HG03342 (cell line): Measurements from ENCODE around the gene SPAG6.

ENCODE experiments used
- ATAC-seq: cut with Tn5 transposase; IDR thresholded peaks from one replicate; pipeline ENCODE4 v1.9.1; 2021; ENCODE audit warnings: mild to moderate bottlenecking, moderate library complexity; ENCODE audit not compliant: unreplicated experiment

Gene SPAG6

DNA sequence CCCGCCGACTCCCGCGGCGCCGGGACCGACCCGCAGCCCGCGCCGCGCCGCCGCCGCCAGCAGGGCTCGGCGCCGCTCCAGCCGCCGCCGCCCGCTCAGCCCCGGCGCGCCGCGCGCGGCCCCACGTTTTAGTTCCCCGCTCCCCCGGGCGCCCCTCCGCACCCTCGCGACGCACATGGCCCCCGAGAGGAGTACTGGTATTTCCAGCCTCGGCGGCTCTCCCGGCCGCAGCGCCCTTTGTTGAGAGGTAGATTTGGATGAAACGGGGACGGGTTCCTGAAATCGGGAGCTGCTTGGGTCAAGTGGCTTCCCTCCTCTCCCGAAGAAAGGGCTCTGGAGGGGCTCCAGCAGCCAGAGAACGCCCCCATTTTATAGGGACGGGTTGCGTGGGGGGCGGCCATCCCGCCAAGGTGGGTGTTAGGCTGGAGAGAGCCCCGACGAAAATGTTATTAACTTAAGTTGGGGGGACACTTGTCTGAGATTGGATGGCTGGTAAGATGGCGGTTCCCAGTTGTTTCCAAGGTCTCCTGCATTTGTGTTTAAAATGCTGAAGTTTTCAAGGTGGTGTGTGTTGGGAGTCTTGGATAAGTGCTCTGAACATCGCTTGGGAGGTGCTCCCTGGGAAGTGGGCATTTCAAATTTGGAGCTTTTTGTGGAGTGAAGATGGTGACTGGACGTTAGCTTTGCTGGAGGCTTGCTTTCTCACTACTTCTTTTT lies 23.2 kb upstream of the SPAG6 start:
- no peak for ATAC-seq

DNA sequence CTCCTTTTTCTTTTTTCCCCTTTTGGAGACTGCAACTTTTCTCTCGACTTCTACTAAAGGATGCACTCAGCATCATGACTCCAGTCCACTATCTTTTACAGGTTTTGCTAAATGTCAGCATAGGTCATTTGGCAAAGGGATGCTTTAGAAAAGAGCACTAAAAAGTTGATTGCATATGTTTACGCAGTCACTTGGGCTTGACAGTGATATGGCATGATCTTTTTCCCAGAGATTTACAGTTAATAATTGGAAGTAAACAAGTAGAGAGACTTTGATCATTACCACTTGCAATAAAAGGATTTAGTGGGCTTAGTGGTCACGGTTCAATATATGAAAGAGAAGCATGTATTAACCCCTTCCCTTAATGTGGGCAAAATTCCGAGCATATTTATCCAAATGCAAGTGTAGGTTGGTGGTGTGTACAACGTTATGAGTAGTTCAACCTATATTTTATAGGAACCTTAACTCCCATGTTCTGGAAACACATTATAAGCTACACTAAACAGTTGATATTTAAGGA lies 22.6 kb upstream of the SPAG6 start:
- ATAC-seq = no peak

DNA sequence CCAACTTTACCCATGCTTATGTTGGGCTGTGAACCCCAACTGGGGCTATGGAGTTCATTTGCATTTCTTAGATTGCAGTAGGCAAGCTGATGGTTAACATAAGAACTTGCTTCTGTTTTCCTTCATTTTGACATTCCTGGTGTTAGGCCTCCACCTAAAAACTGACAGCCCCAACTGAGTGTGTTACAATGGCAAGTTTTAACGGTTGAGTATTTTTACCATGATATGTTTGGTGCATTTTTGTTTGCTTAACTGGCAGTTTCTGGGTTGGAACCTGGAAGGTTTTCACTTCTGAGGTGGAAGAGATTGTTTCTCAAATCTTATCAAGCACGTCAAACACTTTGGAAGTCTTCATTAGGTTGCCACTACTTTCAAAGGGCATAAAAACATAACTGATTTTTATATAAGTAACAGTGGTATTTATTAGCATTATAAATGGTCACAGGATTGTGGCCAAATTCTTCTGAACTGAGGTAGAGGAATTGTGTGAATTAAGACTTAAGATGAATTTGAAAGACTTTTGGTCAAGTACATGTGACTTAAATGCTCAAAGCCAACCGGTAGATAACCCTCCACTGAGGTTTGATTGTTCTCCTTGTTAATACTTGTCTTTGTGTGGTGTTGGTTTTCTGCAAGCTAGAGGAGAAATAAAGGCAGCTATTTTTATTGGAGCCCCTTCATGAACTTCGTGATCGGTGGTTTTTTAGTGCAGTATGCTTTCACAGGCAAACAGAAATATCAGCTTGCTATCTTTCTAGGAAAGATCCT lies 21.6 kb upstream of the SPAG6 start:
- no peak for ATAC-seq

DNA sequence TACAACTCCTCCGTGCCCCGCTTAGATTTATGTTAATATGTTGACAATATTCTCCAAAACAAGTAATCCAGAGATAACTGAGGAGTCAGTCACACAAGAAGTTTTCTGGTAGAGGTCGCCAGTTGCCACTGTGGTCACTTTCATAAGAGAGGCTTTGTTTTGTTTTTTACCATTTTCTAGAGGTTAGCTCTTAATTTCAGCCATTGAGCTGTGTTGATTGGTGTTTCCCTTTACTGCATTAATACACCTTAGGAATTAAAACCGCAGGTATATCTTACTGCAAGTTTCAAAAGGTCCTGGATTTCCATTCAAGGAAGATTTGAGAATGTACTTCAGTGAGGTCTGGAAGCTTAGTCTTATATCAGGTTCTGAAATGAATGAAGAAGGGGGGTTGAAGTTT lies 20.9 kb upstream of the SPAG6 start:
- ATAC-seq = no peak

DNA sequence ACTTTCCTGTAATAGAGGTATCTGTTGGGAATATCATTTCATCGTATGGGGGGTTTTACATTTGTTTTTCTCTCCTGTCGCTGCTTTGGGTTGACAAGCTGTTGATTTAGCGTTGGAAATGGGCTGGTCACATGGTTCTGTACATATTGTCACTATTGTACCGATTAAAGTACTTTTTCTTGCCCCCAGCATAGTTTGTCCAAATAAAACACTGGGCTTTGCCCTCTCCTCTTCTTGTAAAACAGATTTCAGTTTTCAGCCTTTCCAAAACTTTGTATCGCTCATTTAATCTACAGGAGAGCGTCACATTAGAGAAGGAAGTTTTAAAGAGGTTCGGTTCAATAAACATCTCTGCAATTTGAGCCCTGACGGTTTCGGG lies 20.4 kb upstream of the SPAG6 start:
- ATAC-seq = no peak

DNA sequence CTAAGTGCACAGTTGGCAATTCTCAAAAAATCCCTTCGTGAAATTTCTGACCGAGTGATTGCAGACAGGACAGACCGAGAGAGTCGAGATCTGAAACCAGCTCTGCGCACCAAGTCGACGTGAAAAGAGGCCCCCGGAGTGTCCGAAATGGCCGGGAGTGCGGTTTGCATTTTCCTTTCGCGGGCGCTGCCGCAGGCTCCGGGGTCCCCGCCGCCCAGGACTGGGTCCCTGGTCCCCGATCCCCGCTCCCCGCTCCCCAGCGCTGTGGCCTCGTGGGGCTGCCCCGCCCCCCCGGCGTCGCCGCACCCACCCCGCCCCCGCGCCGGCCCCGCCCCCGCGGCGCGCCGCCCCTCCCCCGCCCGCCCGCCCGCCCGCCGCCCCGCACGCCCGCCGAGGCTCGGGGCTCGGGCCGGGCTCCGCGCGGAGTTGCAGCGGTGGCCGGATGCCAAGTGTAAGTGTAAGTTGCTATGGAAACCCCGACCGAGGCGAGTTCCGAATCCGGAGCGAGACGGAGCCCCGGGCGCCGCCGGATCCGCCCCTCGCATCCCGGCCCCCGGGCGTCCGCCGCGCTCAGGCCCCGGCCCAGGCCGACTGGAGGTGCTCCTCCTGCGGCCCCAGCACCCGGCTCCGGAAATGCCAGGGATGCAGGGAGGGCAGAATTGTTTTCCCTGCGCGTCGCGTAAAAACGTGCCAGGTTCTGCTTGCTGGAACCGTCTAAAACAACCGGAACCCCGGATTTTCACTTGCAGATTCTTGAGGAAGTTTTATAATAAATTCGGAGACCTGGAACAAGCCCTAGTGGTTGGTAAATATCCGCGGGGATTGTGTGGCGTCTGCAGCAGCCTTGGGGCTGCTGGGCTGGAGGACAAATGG lies 19.8 kb upstream of the SPAG6 start:
- ATAC-seq = peak; percentile 56

DNA sequence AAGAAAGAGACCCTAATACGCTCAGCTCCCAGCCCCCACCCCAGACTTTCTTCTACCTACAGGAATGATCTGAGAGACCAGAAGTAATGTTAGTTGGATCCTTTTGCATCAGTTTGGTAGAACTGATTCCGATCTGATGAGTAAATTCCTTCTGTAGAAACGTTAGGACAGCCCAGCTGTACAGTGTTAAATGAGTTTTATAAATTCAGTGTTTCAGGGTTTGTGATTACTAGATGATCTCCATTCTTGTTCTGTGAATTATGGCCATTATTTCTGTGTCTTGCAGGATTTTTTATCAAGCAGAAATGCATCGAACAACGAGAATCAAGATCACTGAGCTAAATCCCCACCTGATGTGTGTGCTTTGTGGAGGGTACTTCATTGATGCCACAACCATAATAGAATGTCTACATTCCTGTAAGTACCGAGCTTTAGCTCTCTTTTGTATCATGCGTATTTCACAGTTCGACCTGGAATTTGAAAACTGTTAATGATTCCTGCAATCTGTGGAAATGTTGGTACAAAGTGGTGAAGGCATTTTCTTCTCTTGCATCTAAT lies 19.1 kb upstream of the SPAG6 start:
- no peak for ATAC-seq

DNA sequence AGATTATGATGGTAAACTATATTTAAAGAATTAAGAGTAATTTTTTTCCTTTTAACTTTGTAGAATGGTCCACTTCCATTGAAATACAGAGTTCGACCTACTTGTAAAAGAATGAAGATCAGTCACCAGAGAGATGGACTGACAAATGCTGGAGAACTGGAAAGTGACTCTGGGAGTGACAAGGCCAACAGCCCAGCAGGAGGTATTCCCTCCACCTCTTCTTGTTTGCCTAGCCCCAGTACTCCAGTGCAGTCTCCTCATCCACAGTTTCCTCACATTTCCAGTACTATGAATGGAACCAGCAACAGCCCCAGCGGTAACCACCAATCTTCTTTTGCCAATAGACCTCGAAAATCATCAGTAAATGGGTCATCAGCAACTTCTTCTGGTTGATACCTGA lies 16.1 kb upstream of the SPAG6 start:
- no peak for ATAC-seq

DNA sequence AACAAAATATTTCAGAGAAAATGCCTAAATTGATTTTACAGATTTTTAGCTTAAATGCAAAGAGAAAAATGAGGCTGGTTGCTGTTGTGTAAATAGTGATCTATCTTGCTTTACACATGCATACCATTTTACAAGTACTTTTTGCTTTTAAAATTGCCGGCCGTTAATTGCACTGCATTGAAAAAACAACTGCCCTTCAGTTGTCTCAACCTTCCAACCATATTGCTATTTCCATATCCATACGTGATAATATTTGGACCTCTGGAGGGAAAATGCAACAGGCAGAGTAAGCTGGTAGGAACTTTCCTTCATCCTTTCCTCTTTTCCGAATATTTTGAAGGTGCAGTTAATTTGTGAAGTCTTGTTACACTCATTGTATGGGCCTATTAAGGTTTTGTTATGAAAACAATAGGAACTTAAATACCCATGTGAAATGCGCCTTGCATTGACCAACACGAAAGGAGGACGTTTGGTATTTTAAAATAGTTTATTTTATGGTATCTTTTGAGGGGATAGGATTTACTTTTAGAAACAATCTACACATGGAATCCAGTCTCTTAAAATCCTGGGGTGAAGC lies 13.1 kb upstream of the SPAG6 start:
- ATAC-seq = no peak

DNA sequence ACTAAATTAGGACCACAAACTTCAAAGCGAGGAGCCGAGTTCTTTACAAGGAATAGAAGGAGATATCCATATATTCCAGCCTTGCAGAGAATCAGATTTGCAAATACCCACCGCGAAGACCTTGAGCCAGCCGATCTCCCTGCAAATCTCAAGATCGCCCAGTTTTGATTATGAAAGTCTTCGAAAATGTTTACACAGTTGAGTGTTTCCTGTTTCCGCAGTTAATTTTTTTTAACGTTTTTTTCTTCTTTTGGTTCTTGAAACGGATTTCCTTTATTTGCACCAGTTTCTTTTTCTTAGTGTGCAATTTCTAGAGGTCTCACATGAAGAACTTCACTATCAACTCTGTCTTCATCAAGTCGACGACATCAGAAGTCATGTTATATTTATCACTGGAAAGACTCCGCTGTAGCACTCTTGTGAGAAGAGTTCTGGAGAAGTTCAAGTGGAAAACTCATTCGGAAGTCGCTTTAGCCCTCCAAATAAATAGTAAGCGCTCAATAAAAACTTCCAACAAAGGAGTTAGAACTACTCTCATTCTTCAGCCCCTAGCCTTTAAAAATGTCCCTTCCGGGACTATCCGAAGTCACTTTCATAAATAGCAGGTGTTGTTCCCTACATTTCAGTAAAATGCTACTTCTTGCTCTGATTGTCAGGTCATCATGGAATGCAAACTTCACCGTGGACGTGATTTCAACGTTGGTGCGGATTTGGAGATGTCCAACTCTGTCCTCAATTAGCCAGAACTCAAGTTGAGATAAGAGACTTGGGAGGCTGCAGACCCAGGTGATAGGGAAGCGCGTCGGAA lies 11.9 kb upstream of the SPAG6 start:
- no peak for ATAC-seq

DNA sequence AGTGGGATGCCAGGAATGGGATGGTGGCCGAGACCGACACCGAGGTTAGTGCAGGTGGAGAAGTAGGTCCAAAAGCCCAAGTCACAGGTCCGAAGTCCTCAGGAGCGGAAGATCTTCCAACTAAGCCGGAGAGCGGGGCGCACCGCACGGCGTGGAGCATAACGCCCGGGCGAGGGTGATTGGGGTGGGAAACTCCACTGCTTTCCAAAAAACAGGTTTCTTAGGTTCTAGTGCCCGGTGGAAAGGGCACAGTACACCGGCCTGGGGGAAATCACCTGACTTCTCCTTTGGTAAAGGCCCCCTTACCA lies 11.4 kb upstream of the SPAG6 start:
- ATAC-seq = no peak

DNA sequence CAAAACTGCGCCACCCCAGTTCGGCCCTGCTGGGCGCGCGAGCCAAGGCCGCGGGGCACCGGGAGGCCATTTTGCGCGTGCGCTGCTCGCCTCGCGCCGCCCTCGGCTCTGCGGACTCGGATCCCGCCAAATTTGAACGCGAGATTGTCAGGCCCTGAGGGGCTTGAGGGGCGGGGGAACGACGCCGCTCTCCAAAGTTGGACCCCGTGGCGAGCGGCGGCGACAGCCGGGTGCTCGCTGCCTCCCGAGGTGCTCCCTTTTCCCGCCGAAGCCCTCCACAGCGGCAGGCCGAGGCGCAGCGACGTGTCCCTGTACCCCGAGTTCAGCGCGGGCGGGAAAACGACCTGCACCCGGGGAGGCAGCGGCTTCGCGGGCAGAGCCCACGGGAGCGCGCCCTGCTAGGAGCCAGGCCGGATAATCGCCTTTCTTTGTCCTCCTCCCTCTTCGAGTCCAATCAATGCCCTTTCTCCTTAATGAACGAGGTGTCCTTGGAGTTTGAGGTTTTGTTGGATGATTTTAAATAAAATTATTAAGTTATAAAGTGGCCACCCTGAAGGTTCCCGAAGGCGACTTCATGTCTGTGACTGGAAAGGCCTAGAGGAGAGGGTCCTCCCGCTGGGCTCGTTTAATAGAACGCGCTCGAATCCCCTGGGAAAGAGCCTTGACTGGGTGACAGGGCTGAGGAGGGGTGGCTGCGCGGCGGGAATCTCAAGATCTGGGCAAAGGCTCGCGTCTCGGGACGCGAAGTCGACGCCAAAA lies 10.7 kb upstream of the SPAG6 start:
- ATAC-seq = no peak

DNA sequence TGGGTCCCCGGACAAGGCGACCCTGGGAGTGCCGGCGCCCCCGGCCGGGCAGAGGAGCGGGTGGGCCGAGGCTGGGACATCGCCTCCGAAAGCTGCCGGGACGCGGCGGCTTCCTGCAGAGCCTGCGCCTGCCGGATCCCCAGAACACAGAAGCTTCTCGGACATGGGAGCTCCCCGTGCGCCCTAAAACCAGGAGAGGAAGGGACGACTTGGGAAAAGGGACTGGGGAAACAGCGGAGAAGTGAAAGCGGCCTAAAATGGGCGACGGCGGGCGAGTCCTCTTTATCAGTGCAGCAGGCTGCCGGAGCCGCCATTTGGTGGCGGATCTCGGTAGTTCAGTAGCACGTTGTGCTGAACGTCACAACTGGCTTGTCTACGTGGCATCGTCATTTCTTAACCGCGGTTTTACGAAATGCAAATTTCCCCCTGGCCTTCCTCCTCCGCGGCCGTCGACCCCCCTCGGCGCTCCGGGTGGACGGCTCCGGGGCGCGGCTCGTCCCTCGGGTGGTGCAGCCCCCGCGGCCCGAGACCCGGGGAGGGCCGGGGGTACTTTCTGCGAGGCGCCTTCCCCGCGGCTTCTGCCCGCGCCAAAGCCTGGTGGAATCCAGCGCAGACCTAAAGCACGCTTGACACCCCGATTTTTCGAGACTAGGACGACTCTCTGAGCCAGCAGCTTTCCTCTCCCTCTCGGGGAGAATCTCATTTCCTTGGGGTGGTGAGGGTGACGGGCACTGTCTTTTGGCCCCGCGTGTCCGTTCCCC lies 9.9 kb upstream of the SPAG6 start:
- peak; percentile 61 for ATAC-seq

DNA sequence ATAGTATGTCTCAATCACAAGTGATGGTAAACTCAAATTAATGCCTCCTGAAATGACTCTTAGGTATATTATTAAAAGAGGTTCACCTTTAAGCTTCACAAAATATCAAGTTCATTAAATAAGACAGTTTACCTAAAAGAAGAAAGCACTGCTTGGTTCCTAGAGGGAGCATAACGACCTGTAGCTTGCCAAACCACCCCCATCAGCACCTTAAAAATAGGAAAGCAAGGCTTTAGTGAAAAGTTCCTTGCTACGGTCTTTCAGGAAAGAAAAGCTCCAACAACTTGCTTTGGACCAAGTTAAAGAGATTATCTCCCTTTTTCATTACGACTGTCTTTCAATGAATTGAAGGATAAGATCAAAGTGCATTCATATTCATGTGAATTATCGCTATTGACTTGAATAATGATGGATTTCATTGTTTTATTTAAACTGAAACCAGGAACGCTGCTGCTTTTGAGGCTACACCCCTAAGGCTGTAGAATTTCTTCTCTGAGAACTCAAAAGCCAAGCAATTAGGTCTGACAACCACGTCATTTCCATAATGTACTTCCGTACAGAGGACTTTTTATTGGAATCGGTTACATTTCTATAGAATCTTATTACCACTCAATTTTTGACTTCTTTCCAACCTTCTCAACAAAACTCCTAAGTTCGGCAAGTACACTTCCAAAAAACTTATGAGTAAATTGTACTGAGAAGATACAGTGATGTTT lies 7.0 kb upstream of the SPAG6 start:
- ATAC-seq = no peak

DNA sequence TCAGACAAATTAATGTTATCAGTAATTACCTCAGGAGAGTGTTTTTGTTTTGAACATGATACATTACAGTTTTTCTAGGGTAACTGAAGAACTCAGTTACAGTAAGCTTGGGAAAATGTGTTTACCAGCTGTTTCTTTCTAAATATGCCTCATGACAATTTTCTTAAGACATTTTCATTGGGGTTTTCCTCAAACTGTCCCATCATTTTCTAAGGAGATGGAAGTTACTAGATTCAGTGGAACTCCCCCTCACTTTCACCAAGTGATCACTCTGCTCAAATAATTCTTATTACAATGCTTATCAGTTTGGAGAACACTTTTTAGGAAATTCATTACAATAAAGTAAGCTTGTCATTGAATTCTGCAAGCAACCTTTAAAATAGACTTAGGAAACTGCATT lies 6.4 kb upstream of the SPAG6 start:
- ATAC-seq = no peak

DNA sequence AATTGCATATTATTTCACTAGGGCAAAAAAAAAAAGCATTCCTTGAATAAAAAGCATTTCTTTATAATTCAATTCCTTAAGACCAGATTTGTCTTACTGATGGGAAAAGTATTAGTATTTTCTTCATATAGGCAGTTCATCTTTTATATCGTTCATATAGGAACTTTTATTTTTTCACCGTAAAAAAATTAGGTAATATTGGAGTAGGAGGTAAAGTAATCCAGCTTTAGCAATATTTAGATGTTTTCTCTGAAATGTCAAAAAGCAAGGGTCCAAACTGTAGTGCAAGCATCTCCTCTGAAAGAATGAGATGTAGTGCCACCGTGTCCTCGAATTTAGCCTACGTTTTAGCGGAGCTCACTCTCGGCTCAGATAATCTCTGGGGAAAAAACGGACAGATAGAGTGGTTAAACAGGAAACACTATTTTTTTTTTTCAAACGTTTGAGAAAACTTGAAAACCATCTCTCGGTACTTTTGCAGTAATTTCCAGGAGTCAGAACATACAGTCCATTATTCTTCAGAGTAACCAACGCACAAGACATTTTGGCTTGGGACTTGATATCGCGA lies 5.5 kb upstream of the SPAG6 start:
- ATAC-seq = no peak

DNA sequence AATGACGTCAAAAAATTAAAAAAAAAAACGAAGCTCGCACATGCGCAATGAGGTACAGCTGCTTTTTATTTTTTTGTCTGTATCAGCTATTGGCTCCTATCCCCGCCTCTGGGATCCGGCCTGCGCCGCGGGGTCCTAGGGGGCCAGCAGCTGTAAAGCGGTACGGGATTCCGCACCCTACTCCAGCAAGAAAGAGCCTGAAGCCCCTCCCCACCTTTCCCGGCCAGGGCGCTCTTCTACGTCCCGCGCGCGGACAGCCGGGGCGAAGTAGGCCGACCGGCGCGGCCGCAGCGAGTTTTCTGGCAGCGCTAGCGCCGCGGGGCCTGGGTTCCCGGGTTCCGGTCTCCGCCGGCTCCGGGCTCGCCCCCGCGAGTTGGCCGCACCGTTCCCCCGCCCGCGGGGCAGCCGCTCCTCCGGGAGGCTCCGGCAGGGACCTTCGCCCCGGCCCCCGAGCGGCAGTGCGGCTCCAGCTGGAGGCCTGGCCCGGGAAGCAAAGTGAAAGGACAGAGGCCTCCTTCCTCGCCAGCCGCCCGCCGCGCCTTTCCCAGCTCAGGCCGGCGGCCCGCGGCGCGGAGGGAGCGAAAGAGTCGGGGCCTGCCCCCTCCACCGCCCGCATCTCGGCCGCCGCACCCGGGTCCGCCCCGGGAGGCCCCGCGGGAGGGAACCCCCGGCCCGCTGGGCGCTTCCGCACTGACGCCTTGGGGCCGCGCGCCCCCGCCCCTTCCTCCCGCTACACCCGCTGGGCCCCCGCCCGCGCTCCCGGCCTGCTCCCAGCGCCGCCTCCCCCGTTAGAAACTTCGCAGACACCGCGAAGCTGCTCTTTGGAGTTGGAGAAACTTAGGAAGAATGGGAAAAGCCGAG lies 4.7 kb upstream of the SPAG6 start:
- peak; percentile 34 for ATAC-seq
